ENCODE data around the gene FIBCD1.

Gene FIBCD1

DNA sequence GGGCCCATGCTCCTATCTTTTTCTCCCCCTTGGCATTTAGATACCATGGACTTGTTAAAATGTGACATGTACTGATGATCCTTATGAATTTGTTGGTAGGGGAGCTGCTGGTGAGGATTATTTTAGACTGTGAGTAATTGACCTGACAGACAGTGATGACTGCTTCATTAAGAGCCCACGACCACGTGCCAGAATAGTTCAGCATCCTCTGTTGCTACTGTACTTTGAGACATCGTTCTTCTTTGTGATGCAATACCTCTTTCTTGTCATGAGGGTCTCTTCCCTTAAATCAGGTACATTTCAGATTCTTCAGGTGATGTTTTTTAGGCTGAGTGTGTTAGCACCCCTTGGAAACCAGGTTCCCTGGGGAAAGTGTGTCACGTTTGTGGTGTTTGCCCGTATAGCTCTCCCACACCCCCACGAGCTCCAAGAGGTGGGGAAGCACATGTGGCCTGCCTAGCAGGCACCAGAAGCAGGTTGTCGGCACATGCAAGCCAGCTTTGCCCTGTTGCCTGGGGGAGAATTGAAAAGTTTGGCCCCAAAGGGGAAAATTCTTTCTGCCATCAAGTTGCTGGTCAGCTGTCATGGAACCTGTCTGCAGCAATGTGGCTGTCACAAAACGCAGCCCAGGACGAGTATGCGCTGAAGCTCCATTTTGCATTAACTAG, 67.5 kb downstream of the FIBCD1 start:
- no peak for TF ChIP-seq POLR2AphosphoS5 (IDR thresholded peaks at IDR 0.05; ENCODE audit: low read depth)
- H3K27me3 ChIP-seq (ENCODE audit: insufficient read depth, poor library complexity, severe bottlenecking) = no peaks in the 10 kb centered on the region
- no peak overlapping the region for H3K4me3 ChIP-seq (replicated peaks; ENCODE audit: insufficient read depth, low read length)
- H3K27ac ChIP-seq (replicated peaks) = no peak overlapping the region
- no peak for DNase-seq (ENCODE audit: low read depth in 1 of 2, low spot score in 1 of 2)

DNA sequence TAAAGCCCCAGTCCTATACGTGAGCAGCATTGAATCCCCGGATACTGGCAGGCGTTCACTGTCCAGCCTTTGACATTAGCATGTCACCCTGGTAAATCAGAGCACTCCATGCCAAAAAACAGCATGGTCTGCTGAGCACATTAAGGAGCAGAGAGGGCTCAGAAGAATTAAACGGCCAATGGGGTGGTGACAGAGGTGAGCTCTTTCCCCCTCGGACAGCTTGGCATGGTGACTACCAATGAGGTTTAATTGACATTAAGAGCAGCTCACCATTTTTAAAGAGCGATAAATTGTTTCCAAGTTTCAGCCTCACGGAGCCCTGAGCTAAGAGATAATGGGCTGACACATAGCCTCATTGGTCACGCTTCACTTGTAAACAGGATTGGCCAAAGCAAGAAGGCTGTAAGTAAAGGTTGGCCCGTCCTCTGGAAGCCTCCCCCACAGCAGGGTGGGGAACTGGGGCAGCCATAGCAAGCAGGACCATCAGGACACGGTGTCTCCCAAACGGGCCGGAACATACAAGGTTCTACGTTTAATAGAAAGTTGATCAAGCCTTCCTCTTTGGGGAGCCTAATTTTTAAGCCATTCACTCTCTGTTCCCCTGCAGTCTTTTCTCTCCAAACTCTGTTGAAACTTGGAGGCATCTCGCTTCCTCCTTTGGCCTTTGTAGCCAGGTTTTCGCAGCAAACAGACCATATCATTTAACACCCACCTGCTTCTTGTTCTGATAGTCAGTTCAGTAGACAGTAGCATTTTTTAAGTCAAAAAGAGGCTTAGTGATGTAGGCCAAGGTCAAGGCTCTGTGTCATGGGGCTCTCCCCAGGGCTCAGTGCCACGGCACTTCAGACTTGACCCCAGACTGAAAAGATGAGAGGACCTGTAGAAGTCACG, 68.3 kb downstream of the FIBCD1 start:
- Histone ChIP-seq H3K27me3 (ENCODE audit: insufficient read depth, poor library complexity, severe bottlenecking) (no peaks in the 10 kb centered on the region), H3K4me3 (replicated peaks; ENCODE audit: insufficient read depth, low read length) (no peak overlapping the region), H3K27ac (replicated peaks) (no peak overlapping the region)
- no peak for TF ChIP-seq CTCF (IDR thresholded peaks at IDR 0.05; ENCODE audit: insufficient read depth, low read length)
- no peak for TF ChIP-seq POLR2AphosphoS5 (IDR thresholded peaks at IDR 0.05; ENCODE audit: low read depth)
- TF ChIP-seq SPI1 (IDR thresholded peaks at IDR 0.05; ENCODE audit: borderline replicate concordance, low read depth) = no peak
- TF ChIP-seq GABPA (IDR thresholded peaks at IDR 0.05; ENCODE audit: low read depth) = no peak
- TF ChIP-seq, protein P1, sequence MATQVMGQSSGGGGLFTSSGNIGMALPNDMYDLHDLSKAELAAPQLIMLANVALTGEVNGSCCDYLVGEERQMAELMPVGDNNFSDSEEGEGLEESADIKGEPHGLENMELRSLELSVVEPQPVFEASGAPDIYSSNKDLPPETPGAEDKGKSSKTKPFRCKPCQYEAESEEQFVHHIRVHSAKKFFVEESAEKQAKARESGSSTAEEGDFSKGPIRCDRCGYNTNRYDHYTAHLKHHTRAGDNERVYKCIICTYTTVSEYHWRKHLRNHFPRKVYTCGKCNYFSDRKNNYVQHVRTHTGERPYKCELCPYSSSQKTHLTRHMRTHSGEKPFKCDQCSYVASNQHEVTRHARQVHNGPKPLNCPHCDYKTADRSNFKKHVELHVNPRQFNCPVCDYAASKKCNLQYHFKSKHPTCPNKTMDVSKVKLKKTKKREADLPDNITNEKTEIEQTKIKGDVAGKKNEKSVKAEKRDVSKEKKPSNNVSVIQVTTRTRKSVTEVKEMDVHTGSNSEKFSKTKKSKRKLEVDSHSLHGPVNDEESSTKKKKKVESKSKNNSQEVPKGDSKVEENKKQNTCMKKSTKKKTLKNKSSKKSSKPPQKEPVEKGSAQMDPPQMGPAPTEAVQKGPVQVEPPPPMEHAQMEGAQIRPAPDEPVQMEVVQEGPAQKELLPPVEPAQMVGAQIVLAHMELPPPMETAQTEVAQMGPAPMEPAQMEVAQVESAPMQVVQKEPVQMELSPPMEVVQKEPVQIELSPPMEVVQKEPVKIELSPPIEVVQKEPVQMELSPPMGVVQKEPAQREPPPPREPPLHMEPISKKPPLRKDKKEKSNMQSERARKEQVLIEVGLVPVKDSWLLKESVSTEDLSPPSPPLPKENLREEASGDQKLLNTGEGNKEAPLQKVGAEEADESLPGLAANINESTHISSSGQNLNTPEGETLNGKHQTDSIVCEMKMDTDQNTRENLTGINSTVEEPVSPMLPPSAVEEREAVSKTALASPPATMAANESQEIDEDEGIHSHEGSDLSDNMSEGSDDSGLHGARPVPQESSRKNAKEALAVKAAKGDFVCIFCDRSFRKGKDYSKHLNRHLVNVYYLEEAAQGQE (IDR thresholded peaks at IDR 0.05; ENCODE audit: insufficient replicate concordance, low read depth) = no peak
- DNase-seq (ENCODE audit: low read depth in 1 of 2, low spot score in 1 of 2) = no peak

DNA sequence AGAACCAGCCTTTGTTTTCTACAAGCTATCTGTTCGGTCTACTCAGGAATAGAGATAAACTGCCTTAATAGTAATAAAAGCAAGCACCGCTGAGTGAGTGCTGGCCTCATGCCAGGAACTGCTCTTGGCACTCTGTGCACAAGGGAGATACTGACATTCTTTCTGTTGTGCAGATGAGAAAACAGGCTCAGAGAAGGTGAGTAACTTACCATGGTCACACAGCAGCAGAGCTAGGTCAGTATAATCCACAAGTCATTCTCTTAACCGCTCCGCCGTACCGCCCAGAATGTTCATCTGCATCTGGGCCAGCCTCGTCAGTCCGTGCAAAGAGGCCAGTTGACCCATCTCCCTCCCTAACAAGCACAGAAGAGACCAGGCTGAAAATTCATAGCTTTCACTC, 69.8 kb downstream of the FIBCD1 start:
- DNase-seq (ENCODE audit: low read depth in 1 of 2, low spot score in 1 of 2) = no peak
- H3K27ac ChIP-seq (replicated peaks) = no peak overlapping the region
- H3K4me3 ChIP-seq (replicated peaks; ENCODE audit: insufficient read depth, low read length) = no peak overlapping the region
- no peak for TF ChIP-seq CTCF (IDR thresholded peaks at IDR 0.05; ENCODE audit: insufficient read depth, low read length)
- TF ChIP-seq POLR2AphosphoS5 (IDR thresholded peaks at IDR 0.05; ENCODE audit: low read depth) = no peak
- no peak for TF ChIP-seq SPI1 (IDR thresholded peaks at IDR 0.05; ENCODE audit: borderline replicate concordance, low read depth)
- TF ChIP-seq, protein P1 (IDR thresholded peaks at IDR 0.05; ENCODE audit: insufficient replicate concordance, low read depth) = no peak
- TF ChIP-seq GABPA (IDR thresholded peaks at IDR 0.05; ENCODE audit: low read depth) = no peak
- no peaks in the 10 kb centered on the region for H3K27me3 ChIP-seq (ENCODE audit: insufficient read depth, poor library complexity, severe bottlenecking)

- DNase-seq (ENCODE audit: low read depth in 1 of 2, low spot score in 1 of 2) = no peak
- no peak overlapping the region for H3K27ac ChIP-seq (replicated peaks)
- no peaks in the 10 kb centered on the region for H3K27me3 ChIP-seq (ENCODE audit: insufficient read depth, poor library complexity, severe bottlenecking)
- H3K4me3 ChIP-seq (replicated peaks; ENCODE audit: insufficient read depth, low read length) = no peak overlapping the region
- TF ChIP-seq, protein P1 (IDR thresholded peaks at IDR 0.05; ENCODE audit: insufficient replicate concordance, low read depth) = no peak
- TF ChIP-seq CTCF (IDR thresholded peaks at IDR 0.05; ENCODE audit: insufficient read depth, low read length) (no peak), POLR2AphosphoS5 (IDR thresholded peaks at IDR 0.05; ENCODE audit: low read depth) (no peak), GABPA (IDR thresholded peaks at IDR 0.05; ENCODE audit: low read depth) (no peak), SPI1 (IDR thresholded peaks at IDR 0.05; ENCODE audit: borderline replicate concordance, low read depth) (no peak)
These were observed 70.8 kb downstream of the FIBCD1 start for GRCh38 chr9:130868230-130868629.
